CD14-positive monocyte (primary cell): ENCODE results near the gene BBS9. TPM values are rescaled to one million over a fixed set of nuclear protein-coding genes. Genes with fewer than 3 reads are reported as not detected.

Source experiments
- DNase-seq, 3 donors: peaks; one replicate each; pipeline ENCODE4 v3.0.0-alpha.2; 2011 to 2022
- H2AFZ ChIP-seq: 2 replicates; pipeline ENCODE4 v1.6.0; 2012; ENCODE audit warnings: mild to moderate bottlenecking, low read depth, low read length, inconsistent platforms; ENCODE audit not compliant: insufficient read depth, poor library complexity, severe bottlenecking
- H3K27ac ChIP-seq, 2 donors: 1 replicate in 1 of 2; 2 replicates in 1 of 2; pipeline ENCODE4 v1.5.1; 2012 to 2013; ENCODE audit warnings: low read length in 2 of 2, control low read depth in 1 of 2, inconsistent platforms in 1 of 2, low read depth in 1 of 2, mild to moderate bottlenecking in 1 of 2
- H3K27me3 ChIP-seq, 2 donors: one replicate each; pipeline versions ENCODE4 v1.6.0 to v1.6.1; 2011 to 2013; ENCODE audit warnings: low read length in 2 of 2; ENCODE audit not compliant: control insufficient read depth in 2 of 2, insufficient read depth in 2 of 2
- H3K36me3 ChIP-seq, 2 donors: replicated peaks in 1 of 2; 1 replicate in 1 of 2; 2 replicates in 1 of 2; pipeline versions ENCODE4 v1.5.1 to v1.6.1; 2012 to 2013; ENCODE audit warnings: low read length in 2 of 2, control low read depth in 1 of 2, inconsistent platforms in 1 of 2, mild to moderate bottlenecking in 1 of 2; ENCODE audit not compliant: insufficient read depth in 2 of 2, control insufficient read depth in 1 of 2
- H3K4me1 ChIP-seq, 2 donors: 1 replicate in 1 of 2; 2 replicates in 1 of 2; pipeline versions ENCODE4 v1.5.1 to v1.6.1; 2012 to 2013; ENCODE audit warnings: low read length in 2 of 2, control low read depth in 1 of 2, inconsistent platforms in 1 of 2, mild to moderate bottlenecking in 1 of 2, moderate library complexity in 1 of 2; ENCODE audit not compliant: insufficient read depth in 2 of 2, control insufficient read depth in 1 of 2
- H3K4me2 ChIP-seq: replicated peaks from 2 replicates; pipeline ENCODE3; 2012; ENCODE audit warnings: low read length, moderate library complexity, mild to moderate bottlenecking; ENCODE audit not compliant: poor library complexity, severe bottlenecking; ENCODE audit errors: extremely low read depth
- H3K4me3 ChIP-seq, 3 experiments: fragments of 200-600 bp in 1 of 3; sonication (generic) in 1 of 3; replicated peaks in 1 of 3; 1 replicate in 2 of 3; 2 replicates in 1 of 3; pipeline ENCODE4 v1.5.1; 2011 to 2013; ENCODE audit warnings: low read length in 3 of 3, mild to moderate bottlenecking in 3 of 3, control low read depth in 2 of 3, low read depth in 2 of 3, inconsistent platforms in 1 of 3, moderate library complexity in 1 of 3
- H3K79me2 ChIP-seq: 2 replicates; pipeline ENCODE4 v1.6.0; 2012; ENCODE audit warnings: mild to moderate bottlenecking, control low read depth, inconsistent platforms, low read length, moderate library complexity; ENCODE audit not compliant: insufficient read depth
- H3K9ac ChIP-seq: 2 replicates; pipeline ENCODE4 v1.6.0; 2017; ENCODE audit warnings: low read length, mild to moderate bottlenecking; ENCODE audit not compliant: insufficient read depth, poor library complexity, severe bottlenecking
- H3K9me3 ChIP-seq, 2 donors: replicated peaks in 1 of 2; 1 replicate in 1 of 2; 2 replicates in 1 of 2; pipeline versions ENCODE4 v1.5.1 to v1.6.1; 2012 to 2013; ENCODE audit warnings: low read length in 2 of 2, control low read depth in 1 of 2; ENCODE audit not compliant: control insufficient read depth in 1 of 2, insufficient read depth in 1 of 2
- H4K20me1 ChIP-seq: 2 replicates; pipeline ENCODE4 v1.6.0; 2012; ENCODE audit warnings: mild to moderate bottlenecking, low read length, control low read depth, moderate library complexity; ENCODE audit not compliant: insufficient read depth
- H3K27ac Mint-ChIP-seq, 7 donors: one replicate each; pipeline ENCODE4 v1.8.0; 2020; ENCODE audit warnings: mild to moderate bottlenecking in 7 of 7, mixed read lengths in 7 of 7, moderate library complexity in 6 of 7, inconsistent platforms in 2 of 7
- H3K27me3 Mint-ChIP-seq, 3 donors: one replicate each; pipeline ENCODE4 v1.8.0; 2021 to 2022; ENCODE audit warnings: low read depth in 3 of 3, mild to moderate bottlenecking in 3 of 3, mixed read lengths in 3 of 3, moderate library complexity in 3 of 3, inconsistent platforms in 1 of 3
- H3K36me3 Mint-ChIP-seq, 2 donors: one replicate each; pipeline ENCODE4 v1.8.0; 2020; ENCODE audit warnings: mixed read lengths in 2 of 2, inconsistent platforms in 1 of 2, mild to moderate bottlenecking in 1 of 2
- H3K4me1 Mint-ChIP-seq: one replicate; pipeline ENCODE4 v1.8.0; 2020; ENCODE audit warnings: mild to moderate bottlenecking, mixed read lengths
- H3K4me3 Mint-ChIP-seq, 2 donors: one replicate each; pipeline ENCODE4 v1.8.0; 2020; ENCODE audit warnings: mild to moderate bottlenecking in 2 of 2, mixed read lengths in 2 of 2, moderate library complexity in 1 of 2
- H3K9me3 Mint-ChIP-seq, 7 donors: one replicate each; pipeline ENCODE4 v1.8.0; 2020 to 2022; ENCODE audit warnings: mixed read lengths in 7 of 7, mild to moderate bottlenecking in 6 of 7, moderate library complexity in 6 of 7, inconsistent platforms in 2 of 7
- WGBS: methylation state at CpG from one replicate; pipeline ENCODE4 v1.1.5; 2013; ENCODE audit warnings: missing lambda C conversion rate; ENCODE audit not compliant: insufficient coverage; 5-methylcytosine and 5-hydroxymethylcytosine counted together
- intact Hi-C, 2 donors: fragments of 100-400 bp; cut with micrococcal nuclease; formaldehyde crosslinking; loops; one replicate each; pipeline versions ENCODE4 v1.15.0 to v1.15.1; 2023
- polyA plus RNA-seq, 3 donors: library from polyadenylated mRNA; depleted of rRNA in 1 of 3; unstranded in 2 of 3; stranded (reverse) in 1 of 3; fragments of 300-500 nt in 2 of 3; fragments of >200 nt in 1 of 3; fragmentation: Illumina TruSeq in 2 of 3; gene quantifications; 1 replicate in 2 of 3; 2 replicates in 1 of 3; pipeline ENCODE4 v1.2.3, GENCODE V29; 2012 to 2021
- TF ChIP-seq, protein P1 (sequence below): fragments of 200-600 bp; IDR thresholded peaks from one replicate; pipeline ENCODE4 v1.8.0; 2022; ENCODE audit warnings: antibody characterized with exemption, mild to moderate bottlenecking

The BBS9 gene
- polyA plus RNA-seq, 3 donors, result 4.9 to 7.5 (median 6.8) TPM

DNA sequence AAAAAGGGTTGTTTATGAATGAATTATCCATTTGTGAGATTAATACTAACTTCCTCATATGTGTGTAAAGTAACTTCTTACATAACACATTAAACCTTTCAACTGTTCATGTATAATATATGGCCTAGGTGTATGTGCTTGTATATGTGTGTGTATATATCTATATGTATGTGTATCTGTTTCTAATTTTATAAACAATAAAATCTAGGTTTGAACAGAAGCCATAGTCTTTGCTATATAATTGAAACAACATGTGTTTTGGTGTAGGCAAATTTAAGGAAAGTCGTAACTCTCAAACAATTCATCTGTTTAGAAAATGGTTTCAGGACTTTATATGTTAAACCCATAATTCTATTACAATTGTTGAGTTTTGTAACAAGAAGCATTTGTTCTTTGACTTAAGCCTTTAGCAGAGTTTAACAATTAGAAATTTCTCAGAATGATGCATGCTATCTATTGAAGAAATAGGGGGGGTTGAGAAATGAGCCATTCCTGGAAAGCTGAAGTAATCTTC is 103.3 kb downstream of the BBS9 start:
- H3K27ac Mint-ChIP-seq, result no peak overlapping the region

GRCh38 chr7:33233659-33234058 is 104.3 kb downstream of the BBS9 start:
- TF ChIP-seq, protein P1, sequence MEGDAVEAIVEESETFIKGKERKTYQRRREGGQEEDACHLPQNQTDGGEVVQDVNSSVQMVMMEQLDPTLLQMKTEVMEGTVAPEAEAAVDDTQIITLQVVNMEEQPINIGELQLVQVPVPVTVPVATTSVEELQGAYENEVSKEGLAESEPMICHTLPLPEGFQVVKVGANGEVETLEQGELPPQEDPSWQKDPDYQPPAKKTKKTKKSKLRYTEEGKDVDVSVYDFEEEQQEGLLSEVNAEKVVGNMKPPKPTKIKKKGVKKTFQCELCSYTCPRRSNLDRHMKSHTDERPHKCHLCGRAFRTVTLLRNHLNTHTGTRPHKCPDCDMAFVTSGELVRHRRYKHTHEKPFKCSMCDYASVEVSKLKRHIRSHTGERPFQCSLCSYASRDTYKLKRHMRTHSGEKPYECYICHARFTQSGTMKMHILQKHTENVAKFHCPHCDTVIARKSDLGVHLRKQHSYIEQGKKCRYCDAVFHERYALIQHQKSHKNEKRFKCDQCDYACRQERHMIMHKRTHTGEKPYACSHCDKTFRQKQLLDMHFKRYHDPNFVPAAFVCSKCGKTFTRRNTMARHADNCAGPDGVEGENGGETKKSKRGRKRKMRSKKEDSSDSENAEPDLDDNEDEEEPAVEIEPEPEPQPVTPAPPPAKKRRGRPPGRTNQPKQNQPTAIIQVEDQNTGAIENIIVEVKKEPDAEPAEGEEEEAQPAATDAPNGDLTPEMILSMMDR, result no peak
- Histone ChIP-seq H3K79me2 (no peaks in the 10 kb centered on the region), H4K20me1 (no peaks in the 10 kb centered on the region), H3K9me3 (no peaks in the 10 kb centered on the region), H3K27ac (no peak overlapping the region), H3K4me2 (no peak overlapping the region), H3K27me3 (no peaks in the 10 kb centered on the region), H2AFZ (no peak overlapping the region), H3K4me3 (no peak overlapping the region), H3K36me3 (no peaks in the 10 kb centered on the region), H3K9ac (no peak overlapping the region), H3K4me1 (no peaks in the 10 kb centered on the region)
- Mint-ChIP-seq H3K27ac (no peak overlapping the region), H3K4me3 (no peak overlapping the region), H3K9me3 (peaks cover 0 to 7% (median 0%) of the 10 kb centered on the region in 7 donors), H3K27me3 (no peaks in the 10 kb centered on the region), H3K4me1 (peaks cover 3% of the 10 kb centered on the region), H3K36me3 (no peaks in the 10 kb centered on the region)
- intact Hi-C loops, result no loop called here
- no peak for DNase-seq
- no CpG with 5 or more reads among the region's 3 CpGs for WGBS

More for the DNA sequence above, 103.3 kb downstream of the BBS9 start:
- Mint-ChIP-seq H3K27me3 (no peaks in the 10 kb centered on the region), H3K9me3 (peaks cover 0 to 7% (median 0%) of the 10 kb centered on the region in 7 donors), H3K4me1 (peaks cover 3% of the 10 kb centered on the region), H3K4me3 (no peak overlapping the region), H3K36me3 (no peaks in the 10 kb centered on the region)
- TF ChIP-seq, protein P1, result no peak
- H3K27ac ChIP-seq, result no peak overlapping the region
- H3K4me3 ChIP-seq, result no peak overlapping the region
- H3K9me3 ChIP-seq, result no peaks in the 10 kb centered on the region
- intact Hi-C loops, result no loop called here
- no peak overlapping the region for H3K9ac ChIP-seq
- no CpG with 5 or more reads among the region's 1 CpG for WGBS
- H3K4me1 ChIP-seq, result no peaks in the 10 kb centered on the region
- H3K27me3 ChIP-seq, result no peaks in the 10 kb centered on the region
- no peaks in the 10 kb centered on the region for H3K36me3 ChIP-seq
- H3K4me2 ChIP-seq, result no peak overlapping the region
- no peaks in the 10 kb centered on the region for H3K79me2 ChIP-seq
- DNase-seq, result no peak
- H2AFZ ChIP-seq, result no peak overlapping the region
- no peaks in the 10 kb centered on the region for H4K20me1 ChIP-seq
